Measurements from ENCODE around the gene FNDC3A.

The FNDC3A gene

DNA sequence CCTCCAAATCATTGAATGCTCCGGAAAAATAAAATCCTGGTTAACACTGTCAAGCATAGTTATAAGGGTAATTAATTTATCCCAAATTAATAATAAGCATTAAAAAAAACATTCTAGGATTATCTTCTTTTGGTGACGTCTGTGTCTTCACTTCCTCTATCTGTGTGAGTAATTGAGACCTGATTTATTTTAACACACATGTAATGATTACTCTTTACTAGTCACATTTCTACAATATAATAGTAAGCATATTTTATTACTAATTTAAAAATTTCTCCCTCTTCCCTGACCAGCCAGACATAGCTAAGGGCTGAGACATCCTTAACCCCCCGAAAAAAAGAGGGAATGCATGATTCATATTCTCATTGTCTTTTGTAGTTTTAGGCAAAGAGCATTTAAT lies 2.3 kb downstream of the FNDC3A start:
- TF ChIP-seq CTCF (IDR thresholded peaks at IDR 0.05), result no peak

- no peak for TF ChIP-seq CTCF (IDR thresholded peaks at IDR 0.05)
Observed at GRCh38 chr13:48978942-48979601, 3.4 kb downstream of the FNDC3A start.

GRCh38 chr13:48979892-48980291 lies 4.2 kb downstream of the FNDC3A start:
- no peak for TF ChIP-seq CTCF (IDR thresholded peaks at IDR 0.05)

DNA sequence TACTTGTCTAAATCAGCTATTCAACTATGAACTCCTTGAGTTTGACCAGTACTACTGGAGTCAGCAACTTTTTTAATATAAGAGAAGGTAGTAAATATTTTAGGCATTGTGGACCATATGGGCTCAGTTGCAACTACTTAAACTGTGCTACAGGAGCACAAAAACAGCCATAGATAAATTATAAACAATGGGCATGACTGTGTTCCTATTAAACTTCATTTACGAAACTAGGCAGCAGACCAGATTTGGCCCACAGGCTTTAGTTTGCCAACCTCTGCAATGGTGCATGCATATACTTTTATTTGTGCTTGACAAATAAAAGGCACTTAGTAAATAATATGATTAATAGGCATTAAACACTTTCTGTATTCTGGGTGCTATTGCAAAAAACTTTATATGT lies 7.6 kb downstream of the FNDC3A start:
- TF ChIP-seq CTCF (IDR thresholded peaks at IDR 0.05), result no peak

DNA sequence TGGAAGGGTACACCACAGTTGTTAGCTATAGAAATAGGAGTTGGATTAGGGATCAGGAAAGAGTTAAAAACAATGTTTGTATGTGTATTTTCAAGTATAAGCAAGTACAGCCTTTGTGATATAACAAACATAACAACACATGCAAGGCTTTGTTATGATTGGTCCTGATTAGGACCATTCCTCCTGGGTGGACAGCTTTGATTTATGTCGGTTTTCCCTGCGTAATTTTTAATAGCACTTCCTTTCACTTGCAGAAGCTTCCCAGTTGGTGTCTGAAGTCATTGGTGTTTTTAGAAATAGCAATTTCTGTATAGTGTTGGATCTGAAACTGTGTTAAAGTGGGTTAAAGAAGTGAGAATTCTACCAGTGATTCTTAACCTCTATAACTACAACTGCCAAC lies 10.0 kb downstream of the FNDC3A start:
- TF ChIP-seq CTCF (IDR thresholded peaks at IDR 0.05), result no peak

GRCh38 chr13:48990900-48991299 lies 15.2 kb downstream of the FNDC3A start:
- no peak for TF ChIP-seq CTCF (IDR thresholded peaks at IDR 0.05)

DNA sequence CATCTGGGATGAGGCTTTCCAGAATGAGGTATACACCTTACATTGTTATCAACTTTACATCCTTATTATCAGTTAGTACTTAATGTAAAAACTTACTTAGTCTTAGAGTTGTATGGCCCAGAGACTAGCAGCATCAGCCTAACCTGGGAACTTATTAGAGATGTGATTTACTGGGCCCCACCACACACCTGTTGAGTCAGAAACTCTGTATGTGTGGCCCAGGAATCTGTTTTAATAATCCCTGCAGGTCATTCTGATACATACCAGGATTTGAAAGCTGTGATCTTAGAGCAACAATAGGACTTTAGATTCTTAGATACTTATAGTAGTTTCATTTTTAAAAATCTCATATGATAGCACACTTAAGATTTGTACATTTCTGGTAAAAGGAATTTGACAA lies 17.4 kb downstream of the FNDC3A start:
- no peak for TF ChIP-seq CTCF (IDR thresholded peaks at IDR 0.05)

- no peak for TF ChIP-seq CTCF (IDR thresholded peaks at IDR 0.05)
Observed at GRCh38 chr13:48994706-48995105, 19.0 kb downstream of the FNDC3A start.
